COLO829 (cell line): ENCODE data around the gene ONECUT2.
"Not testable (repeated sequence)": the region's sequence is repeated elsewhere in the genome, so short reads cannot be mapped to it uniquely, and the experiment has no call there.

Source experiments
- DNase-seq: peaks from one replicate; pipeline ENCODE4 v3.0.0; 2012; ENCODE audit warnings: low spot score

Gene ONECUT2

GRCh38 chr18:57446322-57446721 lies 11.1 kb downstream of the ONECUT2 start:
- no peak for DNase-seq

- no peak for DNase-seq
Measured at GRCh38 chr18:57447154-57447621, 12.0 kb downstream of the ONECUT2 start.

GRCh38 chr18:57455576-57456129 lies 20.5 kb downstream of the ONECUT2 start:
- DNase-seq, result no peak

GRCh38 chr18:57461652-57462269 lies 26.6 kb downstream of the ONECUT2 start:
- DNase-seq, result no peak

GRCh38 chr18:57466307-57466706 lies 31.1 kb downstream of the ONECUT2 start:
- no peak for DNase-seq

- DNase-seq, result no peak
Measured at GRCh38 chr18:57466745-57467409, 31.7 kb downstream of the ONECUT2 start.

GRCh38 chr18:57469884-57470283 lies 34.7 kb downstream of the ONECUT2 start:
- DNase-seq, result no peak

- DNase-seq, result no peak
Measured at GRCh38 chr18:57475408-57475807, 40.2 kb downstream of the ONECUT2 start.

- no peak for DNase-seq
Measured at GRCh38 chr18:57475903-57476302, 40.7 kb downstream of the ONECUT2 start.

- no peak for DNase-seq
Measured at GRCh38 chr18:57480733-57481132, 45.6 kb downstream of the ONECUT2 start.

GRCh38 chr18:57497372-57498294 lies 62.5 kb downstream of the ONECUT2 start:
- no peak for DNase-seq

- no peak for DNase-seq
Measured at GRCh38 chr18:57498682-57499256, 63.6 kb downstream of the ONECUT2 start.

- DNase-seq, result no peak
Measured at GRCh38 chr18:57502624-57503023, 67.5 kb downstream of the ONECUT2 start.

- DNase-seq, result no peak
Measured at GRCh38 chr18:57505231-57505630, 70.1 kb downstream of the ONECUT2 start.

GRCh38 chr18:57516056-57516455 lies 80.9 kb downstream of the ONECUT2 start:
- no peak for DNase-seq

GRCh38 chr18:57518533-57518932 lies 83.4 kb downstream of the ONECUT2 start:
- no peak for DNase-seq

GRCh38 chr18:57519668-57520424 lies 84.7 kb downstream of the ONECUT2 start:
- no peak for DNase-seq

GRCh38 chr18:57522348-57522747 lies 87.2 kb downstream of the ONECUT2 start:
- DNase-seq, result not testable (repeated sequence)

GRCh38 chr18:57523171-57523956 lies 88.2 kb downstream of the ONECUT2 start:
- no peak for DNase-seq

GRCh38 chr18:57527556-57528229 lies 92.5 kb downstream of the ONECUT2 start:
- no peak for DNase-seq
